Endothelial cell of umbilical vein (primary cell): ENCODE data around the gene SCLY.

Experiments
- EZH2 ChIP-seq: IDR thresholded peaks from 2 replicates; pipeline ENCODE4 v1.6.1; 2012; ENCODE audit warnings: borderline replicate concordance, low read depth, mild to moderate bottlenecking, moderate library complexity, low read length, inconsistent platforms; ENCODE audit not compliant: severe bottlenecking
- POLR2AphosphoS5 ChIP-seq: IDR thresholded peaks from 2 replicates; pipeline ENCODE4 v1.6.1; 2012; ENCODE audit warnings: low read depth, mild to moderate bottlenecking, control low read depth, low read length, moderate library complexity; ENCODE audit not compliant: insufficient read depth
- TF ChIP-seq, protein P1 (sequence below): IDR thresholded peaks from 2 replicates; pipeline ENCODE4 v1.6.1; 2011; ENCODE audit not compliant: insufficient read depth, insufficient read length
- TF ChIP-seq, protein P2 (sequence below), 2 donors: IDR thresholded peaks; 1 replicate in 1 of 2; 2 replicates in 1 of 2; pipeline ENCODE4 v1.5.1; 2011; ENCODE audit warnings: low read length in 2 of 2, mild to moderate bottlenecking in 2 of 2, moderate library complexity in 2 of 2, control low read depth in 1 of 2, inconsistent platforms in 1 of 2, low read depth in 1 of 2; ENCODE audit not compliant: insufficient read depth in 1 of 2; ENCODE audit errors: extremely low read depth in 1 of 2

- TF ChIP-seq, protein P1, sequence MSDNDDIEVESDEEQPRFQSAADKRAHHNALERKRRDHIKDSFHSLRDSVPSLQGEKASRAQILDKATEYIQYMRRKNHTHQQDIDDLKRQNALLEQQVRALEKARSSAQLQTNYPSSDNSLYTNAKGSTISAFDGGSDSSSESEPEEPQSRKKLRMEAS, result no peak
- TF ChIP-seq, protein P2, sequence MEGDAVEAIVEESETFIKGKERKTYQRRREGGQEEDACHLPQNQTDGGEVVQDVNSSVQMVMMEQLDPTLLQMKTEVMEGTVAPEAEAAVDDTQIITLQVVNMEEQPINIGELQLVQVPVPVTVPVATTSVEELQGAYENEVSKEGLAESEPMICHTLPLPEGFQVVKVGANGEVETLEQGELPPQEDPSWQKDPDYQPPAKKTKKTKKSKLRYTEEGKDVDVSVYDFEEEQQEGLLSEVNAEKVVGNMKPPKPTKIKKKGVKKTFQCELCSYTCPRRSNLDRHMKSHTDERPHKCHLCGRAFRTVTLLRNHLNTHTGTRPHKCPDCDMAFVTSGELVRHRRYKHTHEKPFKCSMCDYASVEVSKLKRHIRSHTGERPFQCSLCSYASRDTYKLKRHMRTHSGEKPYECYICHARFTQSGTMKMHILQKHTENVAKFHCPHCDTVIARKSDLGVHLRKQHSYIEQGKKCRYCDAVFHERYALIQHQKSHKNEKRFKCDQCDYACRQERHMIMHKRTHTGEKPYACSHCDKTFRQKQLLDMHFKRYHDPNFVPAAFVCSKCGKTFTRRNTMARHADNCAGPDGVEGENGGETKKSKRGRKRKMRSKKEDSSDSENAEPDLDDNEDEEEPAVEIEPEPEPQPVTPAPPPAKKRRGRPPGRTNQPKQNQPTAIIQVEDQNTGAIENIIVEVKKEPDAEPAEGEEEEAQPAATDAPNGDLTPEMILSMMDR (IDR thresholded peaks at IDR 0.05; ENCODE audit: extremely low read depth in 1 of 2, insufficient read depth in 1 of 2, low read depth in 1 of 2, low read length in 2 of 2), result no peak
- no peak for TF ChIP-seq EZH2
- TF ChIP-seq POLR2AphosphoS5, result no peak
These were observed 1.3 kb upstream of the SCLY start for GRCh38 chr2:238059505-238059904.
